SK-N-SH treated with all-trans-retinoic acid at 6 μM for 48 hours (cell line): ENCODE results near the gene RING1.
"Not testable (repeated sequence)": the region's sequence is repeated elsewhere in the genome, so short reads cannot be mapped to it uniquely, and the experiment has no call there.

Experiments used
- TCF4 ChIP-seq: fragments of 250-450 bp; sonication (Bioruptor Pico); IDR thresholded peaks from 2 replicates; pipeline ENCODE4 v1.8.0; 2021; ENCODE audit warnings: mild to moderate bottlenecking, moderate library complexity, borderline replicate concordance
- ZC3H10 ChIP-seq: fragments of 250-450 bp; sonication (Bioruptor Pico); IDR thresholded peaks from 2 replicates; pipeline ENCODE4 v1.5.1; 2021; ENCODE audit warnings: mild to moderate bottlenecking, moderate library complexity
- ZFP3 ChIP-seq: fragments of 250-450 bp; sonication (Bioruptor Pico); IDR thresholded peaks from 2 replicates; pipeline ENCODE4 v1.5.0; 2020; ENCODE audit warnings: mild to moderate bottlenecking, moderate library complexity
- ZFP30 ChIP-seq: fragments of 450-650 bp; formaldehyde crosslinking; IDR thresholded peaks from 2 replicates; pipeline ENCODE4 v1.5.0; 2022; ENCODE audit warnings: mild to moderate bottlenecking, moderate library complexity
- ZNF8 ChIP-seq: fragments of 450-650 bp; formaldehyde crosslinking; IDR thresholded peaks from 2 replicates; pipeline ENCODE4 v1.5.0; 2020; ENCODE audit warnings: mild to moderate bottlenecking, moderate library complexity
- TF ChIP-seq, protein P1 (sequence below): fragments of 250-450 bp; sonication (Bioruptor Pico); IDR thresholded peaks from 2 replicates; pipeline ENCODE4 v1.8.0; 2021; ENCODE audit warnings: low read depth, mild to moderate bottlenecking, moderate library complexity, borderline replicate concordance
- TF ChIP-seq, protein P2 (sequence below): fragments of 250-450 bp; sonication (Bioruptor Pico); IDR thresholded peaks from 2 replicates; pipeline ENCODE4 v1.8.0; 2020; ENCODE audit warnings: mild to moderate bottlenecking, moderate library complexity, borderline replicate concordance
- TF ChIP-seq, protein P3 (sequence below): fragments of 250-450 bp; sonication (Bioruptor Pico); IDR thresholded peaks from 2 replicates; pipeline ENCODE4 v1.5.1; 2020; ENCODE audit warnings: low read depth, mild to moderate bottlenecking, moderate library complexity

DNA sequence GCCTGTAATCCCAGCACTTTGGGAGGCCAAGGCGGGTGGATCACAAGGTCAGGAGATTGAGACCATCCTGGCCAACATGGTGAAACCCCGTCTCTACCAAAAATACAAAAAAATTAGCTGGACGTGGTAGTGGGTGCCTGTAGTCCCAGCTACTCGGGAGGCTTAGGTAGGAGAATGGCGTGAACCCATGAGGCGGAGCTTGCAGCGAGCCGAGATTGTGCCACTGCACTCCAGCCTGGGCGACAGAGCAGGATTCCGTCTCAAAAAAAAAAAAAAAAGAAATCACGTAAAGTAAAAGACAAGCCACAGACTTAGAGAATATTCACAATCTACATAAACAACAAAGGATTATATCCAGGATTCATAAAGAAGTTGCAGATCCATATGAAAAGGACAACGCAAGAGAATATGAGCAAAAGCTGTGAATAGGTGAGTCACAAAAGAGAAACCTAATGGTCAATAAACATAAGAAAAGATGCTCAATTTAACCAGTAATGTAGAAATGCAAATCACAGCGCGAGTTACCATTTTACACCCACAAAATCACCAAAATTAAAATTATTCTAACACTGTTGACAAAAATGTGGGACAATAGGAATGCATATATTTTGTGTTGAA, 18.3 kb downstream of the RING1 start:
- not testable (repeated sequence) for TF ChIP-seq TCF4 (CRISPR knock-in tag); ZNF8 (CRISPR knock-in tag); ZFP3 (CRISPR knock-in tag); ZFP30; ZC3H10
- TF ChIP-seq, protein P1, sequence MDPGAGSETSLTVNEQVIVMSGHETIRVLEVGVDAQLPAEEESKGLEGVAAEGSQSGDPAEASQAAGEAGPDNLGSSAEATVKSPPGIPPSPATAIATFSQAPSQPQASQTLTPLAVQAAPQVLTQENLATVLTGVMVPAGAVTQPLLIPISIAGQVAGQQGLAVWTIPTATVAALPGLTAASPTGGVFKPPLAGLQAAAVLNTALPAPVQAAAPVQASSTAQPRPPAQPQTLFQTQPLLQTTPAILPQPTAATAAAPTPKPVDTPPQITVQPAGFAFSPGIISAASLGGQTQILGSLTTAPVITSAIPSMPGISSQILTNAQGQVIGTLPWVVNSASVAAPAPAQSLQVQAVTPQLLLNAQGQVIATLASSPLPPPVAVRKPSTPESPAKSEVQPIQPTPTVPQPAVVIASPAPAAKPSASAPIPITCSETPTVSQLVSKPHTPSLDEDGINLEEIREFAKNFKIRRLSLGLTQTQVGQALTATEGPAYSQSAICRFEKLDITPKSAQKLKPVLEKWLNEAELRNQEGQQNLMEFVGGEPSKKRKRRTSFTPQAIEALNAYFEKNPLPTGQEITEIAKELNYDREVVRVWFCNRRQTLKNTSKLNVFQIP (CRISPR knock-in tag): not testable (repeated sequence)
- TF ChIP-seq, protein P2, sequence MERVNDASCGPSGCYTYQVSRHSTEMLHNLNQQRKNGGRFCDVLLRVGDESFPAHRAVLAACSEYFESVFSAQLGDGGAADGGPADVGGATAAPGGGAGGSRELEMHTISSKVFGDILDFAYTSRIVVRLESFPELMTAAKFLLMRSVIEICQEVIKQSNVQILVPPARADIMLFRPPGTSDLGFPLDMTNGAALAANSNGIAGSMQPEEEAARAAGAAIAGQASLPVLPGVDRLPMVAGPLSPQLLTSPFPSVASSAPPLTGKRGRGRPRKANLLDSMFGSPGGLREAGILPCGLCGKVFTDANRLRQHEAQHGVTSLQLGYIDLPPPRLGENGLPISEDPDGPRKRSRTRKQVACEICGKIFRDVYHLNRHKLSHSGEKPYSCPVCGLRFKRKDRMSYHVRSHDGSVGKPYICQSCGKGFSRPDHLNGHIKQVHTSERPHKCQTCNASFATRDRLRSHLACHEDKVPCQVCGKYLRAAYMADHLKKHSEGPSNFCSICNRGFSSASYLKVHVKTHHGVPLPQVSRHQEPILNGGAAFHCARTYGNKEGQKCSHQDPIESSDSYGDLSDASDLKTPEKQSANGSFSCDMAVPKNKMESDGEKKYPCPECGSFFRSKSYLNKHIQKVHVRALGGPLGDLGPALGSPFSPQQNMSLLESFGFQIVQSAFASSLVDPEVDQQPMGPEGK (CRISPR knock-in tag): not testable (repeated sequence)
- TF ChIP-seq, protein P3, sequence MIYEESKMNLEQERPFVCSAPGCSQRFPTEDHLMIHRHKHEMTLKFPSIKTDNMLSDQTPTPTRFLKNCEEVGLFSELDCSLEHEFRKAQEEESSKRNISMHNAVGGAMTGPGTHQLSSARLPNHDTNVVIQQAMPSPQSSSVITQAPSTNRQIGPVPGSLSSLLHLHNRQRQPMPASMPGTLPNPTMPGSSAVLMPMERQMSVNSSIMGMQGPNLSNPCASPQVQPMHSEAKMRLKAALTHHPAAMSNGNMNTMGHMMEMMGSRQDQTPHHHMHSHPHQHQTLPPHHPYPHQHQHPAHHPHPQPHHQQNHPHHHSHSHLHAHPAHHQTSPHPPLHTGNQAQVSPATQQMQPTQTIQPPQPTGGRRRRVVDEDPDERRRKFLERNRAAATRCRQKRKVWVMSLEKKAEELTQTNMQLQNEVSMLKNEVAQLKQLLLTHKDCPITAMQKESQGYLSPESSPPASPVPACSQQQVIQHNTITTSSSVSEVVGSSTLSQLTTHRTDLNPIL: not testable (repeated sequence)
